ENCODE results near the gene C19orf81.

Gene C19orf81

GRCh38 chr19:50659318-50660087 is 10.3 kb downstream of the C19orf81 start:
- no peak for DNase-seq

DNA sequence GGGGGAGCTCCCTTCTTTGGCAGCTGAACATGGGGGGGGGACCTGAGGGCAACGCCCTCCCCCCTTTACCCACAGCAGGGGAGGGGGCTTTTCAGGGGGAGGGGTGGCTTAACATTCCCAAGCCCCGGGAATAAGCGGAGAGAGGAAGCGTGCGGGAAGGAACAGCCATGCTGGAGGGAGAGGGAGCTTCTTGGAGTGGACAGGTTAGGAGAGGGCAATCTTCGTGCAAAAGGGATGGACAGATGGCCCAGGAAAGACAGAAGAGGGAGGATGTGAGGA is 10.8 kb downstream of the C19orf81 start:
- DNase-seq, result no peak

GRCh38 chr19:50661023-50661422 is 11.8 kb downstream of the C19orf81 start:
- DNase-seq, result no peak

GRCh38 chr19:50661766-50662650 is 12.8 kb downstream of the C19orf81 start:
- no peak for DNase-seq

GRCh38 chr19:50662651-50663481 is 13.6 kb downstream of the C19orf81 start:
- no peak for DNase-seq

GRCh38 chr19:50663482-50663790 is 14.2 kb downstream of the C19orf81 start:
- no peak for DNase-seq

GRCh38 chr19:50664204-50664603 is 15.0 kb downstream of the C19orf81 start:
- DNase-seq, result no peak

DNA sequence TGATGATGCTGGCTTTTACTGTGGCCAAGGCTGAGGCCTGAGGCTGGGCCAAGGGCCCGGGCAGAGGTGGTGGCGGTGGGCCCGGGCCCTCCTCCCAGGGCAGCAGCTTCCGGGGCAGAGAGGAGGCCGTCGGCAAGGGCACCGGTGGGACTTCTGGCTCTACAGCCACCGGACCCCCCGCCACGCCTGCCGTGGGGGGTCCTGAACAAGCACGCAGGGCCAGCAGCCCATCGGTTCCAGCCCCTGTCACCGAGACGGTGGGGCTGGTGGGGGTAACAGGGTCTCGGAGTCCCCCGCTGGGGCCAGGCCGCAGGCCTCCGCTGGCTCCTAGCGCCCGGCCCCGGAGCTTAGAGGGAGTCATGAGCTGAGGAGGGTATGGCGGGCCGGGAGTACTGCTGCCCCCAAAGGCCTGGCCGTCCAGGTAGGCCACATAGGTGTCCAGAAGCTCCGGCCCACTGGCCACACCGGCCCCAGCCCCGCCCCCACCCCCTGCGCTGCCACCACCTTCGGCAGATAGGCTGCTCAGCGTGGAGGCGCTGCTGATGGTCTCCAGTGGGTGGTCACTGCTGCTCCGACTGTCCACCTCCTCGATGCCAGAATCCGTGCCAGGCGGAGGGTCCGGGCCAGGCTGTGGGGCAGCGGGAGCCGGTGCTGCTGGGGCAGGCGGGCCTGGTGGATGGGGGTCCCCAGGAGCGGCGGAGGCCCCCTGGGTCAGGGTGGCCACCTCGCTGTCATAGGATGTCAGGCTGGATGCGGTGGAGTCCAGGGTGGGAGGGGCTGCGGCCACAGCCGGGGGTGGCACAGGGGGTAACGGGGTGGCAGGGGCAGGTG is 17.3 kb downstream of the C19orf81 start:
- no peak for DNase-seq

- DNase-seq, result no peak
These were observed 18.0 kb downstream of the C19orf81 start for GRCh38 chr19:50667177-50667758.

DNA sequence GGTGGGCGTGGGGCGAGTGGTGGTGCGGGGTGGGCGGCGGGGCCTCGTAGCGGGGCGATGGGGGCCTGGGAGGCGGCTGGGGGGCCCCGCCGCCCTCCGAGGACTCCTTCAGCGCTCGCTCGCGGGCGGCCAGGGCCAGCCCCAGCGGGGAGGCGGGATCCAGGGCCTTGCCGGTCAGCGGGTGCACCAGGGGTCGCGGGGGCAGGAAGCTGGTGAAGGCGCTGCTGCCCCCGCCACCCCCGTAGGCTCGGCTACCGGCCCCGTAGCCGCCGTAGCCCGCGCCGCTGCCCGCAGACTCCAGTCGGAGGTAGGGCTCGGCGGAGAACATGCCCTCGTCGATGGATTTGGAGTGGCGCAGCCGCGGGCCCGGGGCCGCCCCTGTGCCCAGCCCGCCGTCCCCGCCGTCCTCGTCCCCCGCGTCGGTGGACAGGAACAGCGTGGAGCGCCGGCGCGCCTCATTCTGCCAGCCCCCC is 18.6 kb downstream of the C19orf81 start:
- DNase-seq, result no peak

GRCh38 chr19:50668416-50668815 is 19.2 kb downstream of the C19orf81 start:
- no peak for DNase-seq

DNA sequence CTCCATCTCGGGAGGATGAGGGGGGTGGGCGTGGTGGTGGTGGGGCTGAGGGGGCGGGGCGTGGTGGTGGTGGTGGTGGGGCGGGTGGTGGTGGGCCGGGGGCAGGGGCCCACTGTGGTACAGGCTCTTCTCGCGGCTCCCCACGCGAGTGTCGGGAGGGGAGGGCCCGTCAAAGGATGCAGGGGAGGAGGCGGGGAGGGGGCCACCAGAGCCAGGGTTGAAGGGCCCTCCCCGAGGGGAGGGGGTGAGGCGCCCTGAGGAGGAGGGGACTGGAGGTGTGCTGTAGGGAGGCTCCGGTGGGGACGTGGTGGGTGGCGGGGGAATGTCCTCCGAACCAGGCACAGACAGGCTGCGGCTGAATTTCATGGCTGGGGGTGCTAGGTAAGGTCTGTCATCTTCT is 19.6 kb downstream of the C19orf81 start:
- no peak for DNase-seq

GRCh38 chr19:50669302-50670101 is 20.3 kb downstream of the C19orf81 start:
- peak; percentile 13 to 24 for DNase-seq

DNA sequence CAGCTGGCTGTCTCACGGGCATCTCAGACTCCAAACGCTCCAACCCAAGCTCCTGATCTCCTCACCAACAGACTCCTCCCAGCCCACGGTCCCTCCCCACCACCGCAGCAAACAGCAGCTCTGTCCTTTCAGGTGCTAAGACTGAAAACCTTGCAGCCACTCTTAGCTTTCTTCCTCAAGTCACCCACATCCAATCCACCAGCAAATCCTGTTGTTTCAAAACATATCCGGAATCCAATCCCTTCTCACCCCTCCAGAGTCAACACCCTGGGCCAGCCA is 20.8 kb downstream of the C19orf81 start:
- no peak for DNase-seq

- DNase-seq, result no peak
These were observed 23.9 kb downstream of the C19orf81 start for GRCh38 chr19:50673118-50673517.

GRCh38 chr19:50676625-50677197 is 27.5 kb downstream of the C19orf81 start:
- DNase-seq, result no peak

GRCh38 chr19:50677636-50678035 is 28.4 kb downstream of the C19orf81 start:
- no peak for DNase-seq

DNA sequence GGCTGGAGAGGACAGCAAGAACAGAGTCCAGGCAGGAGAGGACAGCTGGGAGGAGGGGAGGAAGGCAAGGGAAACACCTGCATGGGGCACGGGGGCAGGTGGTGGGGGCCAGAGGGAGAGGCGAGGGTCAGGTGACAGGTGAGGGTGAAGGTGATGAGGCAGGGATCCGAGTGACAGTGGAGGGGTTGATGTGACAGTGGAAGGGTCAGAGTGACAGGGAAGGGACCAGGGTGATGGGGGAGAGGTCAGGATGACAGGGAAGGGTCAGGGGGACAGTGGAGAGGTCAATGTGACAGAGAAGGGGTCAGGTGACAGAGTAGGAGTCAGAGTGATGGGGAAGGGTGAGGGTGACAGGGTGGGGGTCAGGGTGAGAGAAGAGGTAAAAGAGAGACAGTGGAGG is 29.1 kb downstream of the C19orf81 start:
- DNase-seq, result no peak

- DNase-seq, result peak; percentile 62 to 64
These were observed 30.2 kb downstream of the C19orf81 start for GRCh38 chr19:50679177-50680125.
